ENCODE measurements around the gene CHDH.

CHDH gene

GRCh38 chr3:53849916-53850315 lies 3.7 kb upstream of the CHDH start:
- DNase-seq = no peak

- no peak for DNase-seq
Measured at GRCh38 chr3:53846851-53847155, 584 bp upstream of the CHDH start.

- no peak for DNase-seq
Measured at GRCh38 chr3:53845881-53846133, 412 bp downstream of the CHDH start.

GRCh38 chr3:53845103-53845880 lies 927 bp downstream of the CHDH start:
- peak; percentile 18 for DNase-seq

- DNase-seq = no peak
Measured at GRCh38 chr3:53844262-53845102, 1.7 kb downstream of the CHDH start.

GRCh38 chr3:53843195-53844177 lies 2.7 kb downstream of the CHDH start:
- no peak for DNase-seq

- DNase-seq = peak; percentile 51
Measured at GRCh38 chr3:53842436-53843194, 3.6 kb downstream of the CHDH start.

- no peak for DNase-seq
Measured at GRCh38 chr3:53841296-53841695, 4.9 kb downstream of the CHDH start.

- DNase-seq = no peak
Measured at GRCh38 chr3:53837331-53837730, 8.9 kb downstream of the CHDH start.

- DNase-seq = no peak
Measured at GRCh38 chr3:53836084-53836872, 9.9 kb downstream of the CHDH start.

- DNase-seq = no peak
Measured at GRCh38 chr3:53835257-53835656, 11.0 kb downstream of the CHDH start.

GRCh38 chr3:53834429-53835095 lies 11.7 kb downstream of the CHDH start:
- DNase-seq = no peak

- DNase-seq = no peak
Measured at GRCh38 chr3:53833700-53834099, 12.5 kb downstream of the CHDH start.

- DNase-seq = no peak
Measured at GRCh38 chr3:53833053-53833645, 13.1 kb downstream of the CHDH start.

- no peak for DNase-seq
Measured at GRCh38 chr3:53830944-53831343, 15.3 kb downstream of the CHDH start.

- DNase-seq = no peak
Measured at GRCh38 chr3:53829605-53830004, 16.6 kb downstream of the CHDH start.

GRCh38 chr3:53828581-53828980 lies 17.6 kb downstream of the CHDH start:
- DNase-seq = no peak

GRCh38 chr3:53826048-53826447 lies 20.2 kb downstream of the CHDH start:
- DNase-seq = no peak

- DNase-seq = no peak
Measured at GRCh38 chr3:53824795-53825194, 21.4 kb downstream of the CHDH start.

- no peak for DNase-seq
Measured at GRCh38 chr3:53823956-53824657, 22.1 kb downstream of the CHDH start.
